GM08714 (cell line): Measurements from ENCODE around the gene CDK9.

Experiments
- H3K4me3 ChIP-seq: fragments of 200-500 bp; sonication (Bioruptor generic); 2 replicates; pipeline ENCODE4 v1.5.1; 2014; ENCODE audit warnings: mild to moderate bottlenecking, low read length, inconsistent platforms
- ZNF274 ChIP-seq: IDR thresholded peaks from 2 replicates; pipeline ENCODE4 v1.6.1; 2012; ENCODE audit warnings: mild to moderate bottlenecking, low read depth, low read length

CDK9 gene

GRCh38 chr9:127785933-127786772 is at the start of gene CDK9:
Gene CDK9 (plus strand): TSS chr9:127786034. CDS start chr9:127786149, 115 bp downstream.
- peak within 1 kb of the TSS; percentile 86 for H3K4me3 ChIP-seq
- TF ChIP-seq ZNF274: no peak

- H3K4me3 ChIP-seq: no peak overlapping the region
- TF ChIP-seq ZNF274: no peak
These were observed 47.2 kb upstream of the CDK9 start for GRCh38 chr9:127738666-127739065.

GRCh38 chr9:127739614-127740330 is 46.1 kb upstream of the CDK9 start:
- no peak for TF ChIP-seq ZNF274
- H3K4me3 ChIP-seq: no peak overlapping the region

- no peak overlapping the region for H3K4me3 ChIP-seq
- no peak for TF ChIP-seq ZNF274
These were observed 43.9 kb upstream of the CDK9 start for GRCh38 chr9:127741831-127742434.

- TF ChIP-seq ZNF274: no peak
- H3K4me3 ChIP-seq: no peak overlapping the region
These were observed 43.3 kb upstream of the CDK9 start for GRCh38 chr9:127742435-127743088.

- no peak for TF ChIP-seq ZNF274
- no peak overlapping the region for H3K4me3 ChIP-seq
These were observed 41.3 kb upstream of the CDK9 start for GRCh38 chr9:127744398-127745110.

GRCh38 chr9:127746959-127747569 is 38.8 kb upstream of the CDK9 start:
- no peak overlapping the region for H3K4me3 ChIP-seq

GRCh38 chr9:127749090-127749787 is 36.6 kb upstream of the CDK9 start:
- TF ChIP-seq ZNF274: no peak
- no peak overlapping the region for H3K4me3 ChIP-seq

More at GRCh38 chr9:127746959-127747569, 38.8 kb upstream of the CDK9 start:
- TF ChIP-seq ZNF274: no peak

GRCh38 chr9:127751269-127752054 is 34.4 kb upstream of the CDK9 start:
- TF ChIP-seq ZNF274: no peak

GRCh38 chr9:127753148-127753547 is 32.7 kb upstream of the CDK9 start:
- no peak for TF ChIP-seq ZNF274
- H3K4me3 ChIP-seq: no peak overlapping the region

More at GRCh38 chr9:127751269-127752054, 34.4 kb upstream of the CDK9 start:
- no peak overlapping the region for H3K4me3 ChIP-seq

- no peak overlapping the region for H3K4me3 ChIP-seq
These were observed 32.2 kb upstream of the CDK9 start for GRCh38 chr9:127753622-127754021.

More at GRCh38 chr9:127753622-127754021, 32.2 kb upstream of the CDK9 start:
- TF ChIP-seq ZNF274: no peak
